ENCODE results near the gene PLEKHM3.

The PLEKHM3 gene

GRCh38 chr2:207883002-207883780 lies 142.1 kb downstream of the PLEKHM3 start:
- DNase-seq: no peak

- no peak for DNase-seq
Observed at GRCh38 chr2:207881902-207882301, 143.4 kb downstream of the PLEKHM3 start.

DNA sequence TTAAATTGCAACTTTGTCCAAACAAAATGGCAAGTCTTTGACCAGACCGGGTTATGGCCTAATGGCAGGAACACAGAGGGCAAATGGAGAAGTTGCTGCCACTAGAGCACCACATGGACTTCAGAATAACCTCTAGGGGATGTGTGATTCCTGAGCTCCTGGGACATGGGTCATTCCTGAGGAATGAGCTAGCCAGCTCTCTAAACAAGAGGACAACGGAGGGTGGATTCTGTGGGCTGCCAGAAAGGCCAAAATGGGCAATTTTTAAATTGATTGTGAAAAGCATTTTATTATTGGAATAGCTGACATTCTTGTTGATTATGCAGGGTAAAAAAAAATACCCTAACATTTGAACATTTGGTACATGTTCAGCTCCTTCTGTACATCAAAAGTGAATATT lies 145.8 kb downstream of the PLEKHM3 start:
- no peak for DNase-seq

- DNase-seq: no peak
Observed at GRCh38 chr2:207876842-207877535, 148.3 kb downstream of the PLEKHM3 start.

- no peak for DNase-seq
Observed at GRCh38 chr2:207875473-207876212, 149.7 kb downstream of the PLEKHM3 start.

- DNase-seq: no peak
Observed at GRCh38 chr2:207873794-207874193, 151.5 kb downstream of the PLEKHM3 start.

DNA sequence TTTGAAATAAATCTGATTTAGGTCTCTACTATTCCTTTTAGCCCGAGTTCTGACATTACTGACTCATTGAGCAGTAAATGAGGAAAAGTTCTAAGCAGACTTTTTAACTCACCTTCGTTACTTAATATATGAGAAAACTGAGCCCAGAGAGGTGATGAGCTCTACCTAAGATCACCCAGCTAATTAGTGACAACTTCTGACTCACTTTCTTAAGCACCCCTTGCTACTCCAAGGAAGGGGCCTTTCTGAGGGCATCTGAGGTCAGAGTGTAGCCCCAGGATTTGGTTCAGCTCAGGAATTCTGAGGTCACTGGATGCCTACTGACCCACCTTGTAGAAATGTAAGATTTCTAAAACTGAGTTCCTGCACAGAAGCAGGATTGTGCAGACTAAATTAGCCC lies 153.4 kb downstream of the PLEKHM3 start:
- DNase-seq: no peak

DNA sequence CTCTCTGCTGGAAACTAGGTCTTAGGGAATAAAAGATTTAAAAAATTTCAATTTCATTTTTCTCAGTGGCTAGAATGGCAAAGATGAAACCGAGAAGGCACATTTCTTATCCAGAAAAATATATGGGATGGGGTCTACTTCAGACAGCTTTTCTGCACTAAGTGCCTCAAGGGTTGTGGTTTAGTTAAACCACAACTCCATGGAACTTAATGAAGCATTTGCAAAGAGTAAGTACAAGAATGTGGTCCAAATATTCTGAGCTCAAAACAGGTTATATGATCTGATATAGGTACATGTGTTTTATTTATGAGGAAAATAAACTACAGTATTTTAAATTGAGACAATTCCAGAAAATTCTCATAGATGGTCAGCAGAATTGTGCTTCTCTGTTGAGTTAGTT lies 153.8 kb downstream of the PLEKHM3 start:
- no peak for DNase-seq

- no peak for DNase-seq
Observed at GRCh38 chr2:207870814-207871213, 154.5 kb downstream of the PLEKHM3 start.

DNA sequence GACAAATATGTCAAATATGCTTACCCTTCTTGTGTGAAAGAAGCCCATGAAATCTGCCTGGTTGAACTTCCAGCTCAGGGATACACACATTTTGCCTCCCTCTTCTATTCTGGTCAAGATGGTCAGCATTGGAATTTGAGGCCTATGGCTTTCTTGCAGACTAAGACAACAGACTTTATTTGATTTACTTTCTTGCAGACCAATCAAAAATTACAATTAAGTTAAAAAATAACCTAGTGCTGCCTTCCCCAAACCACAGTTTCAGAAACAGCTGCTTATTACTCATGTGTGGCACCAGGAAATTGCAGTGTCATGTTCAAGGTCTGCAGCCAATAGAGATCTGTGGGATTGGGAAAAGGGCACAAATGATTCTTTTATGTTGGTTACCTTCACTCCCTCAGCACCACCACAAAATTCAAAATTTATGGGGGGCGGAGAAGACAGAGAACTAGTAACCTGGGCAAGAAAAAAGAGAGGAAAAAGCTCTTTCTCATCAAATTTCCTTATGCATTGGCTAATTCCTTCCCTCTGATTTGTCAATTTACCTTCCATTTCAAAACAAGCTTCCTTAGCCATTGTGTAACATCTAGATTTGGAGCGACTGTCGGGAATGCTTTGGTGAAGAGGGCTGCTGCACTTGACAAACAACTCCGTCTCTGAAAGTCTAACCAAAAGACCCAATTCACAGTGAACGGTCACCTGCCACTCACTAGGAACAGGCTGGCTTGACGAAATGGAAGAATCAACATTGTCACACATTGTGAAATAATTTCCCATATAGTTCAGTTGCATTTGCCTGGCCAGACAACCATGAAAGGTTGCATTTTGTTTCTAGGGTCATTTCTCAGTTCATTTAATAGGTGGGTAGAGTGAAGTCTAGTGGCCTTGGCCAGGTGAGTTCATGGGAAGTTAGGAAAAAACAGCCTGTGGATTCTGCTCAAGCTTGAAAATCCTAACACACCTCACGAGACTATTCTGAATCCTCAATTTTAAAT lies 155.2 kb downstream of the PLEKHM3 start:
- DNase-seq: no peak

DNA sequence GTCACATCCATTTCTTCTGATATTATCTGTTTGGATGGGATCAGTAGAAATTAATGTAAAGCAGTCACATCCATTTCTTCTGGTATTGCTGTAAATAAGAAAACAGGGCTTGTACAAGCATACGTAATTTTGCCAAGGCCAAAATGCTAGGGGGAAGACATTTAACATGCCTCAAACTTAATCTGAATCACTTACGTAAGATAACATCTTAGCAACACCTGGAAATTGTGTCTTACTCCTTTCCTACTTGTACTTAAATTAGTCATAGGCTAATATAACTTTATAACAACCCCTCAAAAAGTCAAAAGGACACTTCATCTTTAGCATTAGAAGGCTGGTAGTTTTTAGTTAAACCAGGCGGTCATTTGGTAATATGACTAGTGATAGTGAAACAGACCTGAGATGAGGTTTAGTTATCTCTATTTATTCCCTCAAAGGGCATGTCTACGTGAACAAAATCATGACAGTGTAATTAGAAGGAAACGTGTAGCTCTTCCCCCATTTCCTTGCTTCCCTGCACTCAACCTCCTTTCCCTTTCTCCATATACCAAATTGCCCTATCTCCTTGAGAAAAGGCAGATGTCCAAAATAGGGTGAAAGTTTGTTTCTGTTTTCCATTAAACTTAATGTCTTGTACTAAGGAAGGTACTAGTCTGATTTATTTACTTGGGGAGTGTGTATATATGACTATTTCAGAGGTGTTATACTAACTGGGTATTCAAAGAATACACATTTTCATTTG lies 156.3 kb downstream of the PLEKHM3 start:
- no peak for DNase-seq

GRCh38 chr2:207867905-207868304 lies 157.4 kb downstream of the PLEKHM3 start:
- DNase-seq: no peak

DNA sequence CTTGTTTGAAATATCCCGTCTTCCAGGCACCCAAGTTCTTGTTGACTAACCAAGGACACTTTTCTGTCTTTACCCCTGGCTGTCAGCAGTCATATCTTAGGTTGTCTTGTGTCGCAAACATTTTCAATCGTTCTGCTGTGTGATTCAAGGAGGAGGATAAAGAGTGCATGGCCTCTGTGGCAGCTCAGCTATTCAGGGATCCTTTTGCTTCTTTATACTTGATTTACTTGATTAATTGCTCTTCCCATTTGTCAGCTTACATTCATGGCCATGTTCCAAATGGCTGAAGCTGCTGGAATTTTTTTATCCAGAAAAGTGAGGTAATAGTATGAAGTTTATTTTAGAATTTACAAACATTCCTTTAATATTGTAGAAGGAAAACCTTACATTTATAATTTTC lies 158.3 kb downstream of the PLEKHM3 start:
- no peak for DNase-seq

DNA sequence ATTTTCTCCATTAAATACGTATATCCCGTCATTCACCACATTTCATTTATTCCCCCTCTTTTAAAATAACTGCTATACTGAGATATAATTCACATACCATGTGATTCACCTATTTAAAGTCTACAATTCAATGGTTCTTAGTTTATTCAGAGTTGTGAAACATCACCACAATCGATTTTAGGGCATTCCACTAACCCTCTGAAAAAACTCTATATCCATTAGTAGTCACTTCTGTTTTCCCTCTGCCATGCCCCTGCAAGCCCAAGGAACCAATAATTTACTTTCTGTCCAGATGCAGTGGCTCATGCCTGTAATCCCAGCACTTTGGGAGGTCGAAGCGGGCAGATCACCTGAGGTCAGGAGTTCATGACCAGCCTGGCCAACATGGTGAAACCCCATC lies 160.1 kb downstream of the PLEKHM3 start:
- DNase-seq: no peak

GRCh38 chr2:207863345-207863744 lies 162.0 kb downstream of the PLEKHM3 start:
- DNase-seq: no peak

DNA sequence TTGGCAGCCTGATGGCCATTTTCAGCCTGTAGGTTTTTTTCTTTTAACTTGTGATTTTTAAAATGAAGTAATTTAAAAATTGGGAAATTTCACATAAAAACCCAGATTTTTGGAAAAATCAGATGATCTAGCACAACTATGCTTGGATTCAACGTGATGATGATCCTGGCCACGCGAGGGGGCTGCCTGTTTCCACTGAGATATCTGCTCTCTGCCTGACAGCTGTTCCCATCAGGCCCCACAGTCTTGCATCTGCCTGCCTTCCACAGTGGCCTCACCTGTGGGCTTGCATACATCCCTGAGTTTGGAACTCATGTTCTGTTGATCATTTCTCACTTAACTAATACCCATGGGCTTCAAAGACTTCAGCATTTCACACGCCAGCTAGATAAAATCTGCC lies 163.5 kb downstream of the PLEKHM3 start:
- no peak for DNase-seq

- DNase-seq: no peak
Observed at GRCh38 chr2:207860685-207861084, 164.6 kb downstream of the PLEKHM3 start.

- DNase-seq: no peak
Observed at GRCh38 chr2:207855591-207855990, 169.7 kb downstream of the PLEKHM3 start.

- DNase-seq: no peak
Observed at GRCh38 chr2:207854484-207855440, 170.6 kb downstream of the PLEKHM3 start.

DNA sequence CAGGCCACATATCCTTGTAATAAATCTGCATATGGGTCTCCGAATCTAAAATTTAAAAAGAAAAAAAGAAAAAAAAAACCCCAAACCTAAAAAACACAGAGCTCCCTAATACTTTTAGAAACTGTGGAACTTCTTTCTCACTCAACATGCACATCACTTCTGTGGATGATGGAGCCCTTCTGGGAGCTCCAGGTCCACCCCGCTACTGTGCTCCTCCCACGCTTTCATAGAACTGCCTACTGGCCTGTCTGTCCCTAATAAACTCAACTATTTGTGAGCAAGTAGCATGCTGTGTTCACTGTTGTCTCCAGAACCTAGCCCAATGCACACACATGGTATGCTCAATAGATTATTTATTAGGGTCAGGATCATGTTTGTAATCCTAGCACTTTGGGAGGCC lies 172.5 kb downstream of the PLEKHM3 start:
- DNase-seq: no peak

GRCh38 chr2:207849443-207849842 lies 175.9 kb downstream of the PLEKHM3 start:
- no peak for DNase-seq
